SH-SY5Y (cell line): ENCODE measurements around the gene SLC9A4.

Source experiments
- GATA2 ChIP-seq: IDR thresholded peaks from 2 replicates; pipeline ENCODE4 v1.6.1; 2011; ENCODE audit warnings: mild to moderate bottlenecking, low read depth, low read length
- GATA3 ChIP-seq: IDR thresholded peaks from 2 replicates; pipeline ENCODE4 v1.6.1; 2011; ENCODE audit warnings: low read depth, mild to moderate bottlenecking, low read length, moderate library complexity

Gene SLC9A4

GRCh38 chr2:102478686-102479470 lies 5.9 kb downstream of the SLC9A4 start:
- TF ChIP-seq GATA2 (no peak), GATA3 (no peak)

- TF ChIP-seq GATA2 (no peak), GATA3 (no peak)
Measured at GRCh38 chr2:102480285-102481195, 7.5 kb downstream of the SLC9A4 start.

GRCh38 chr2:102481931-102482330 lies 8.9 kb downstream of the SLC9A4 start:
- TF ChIP-seq GATA2 = no peak
- no peak for TF ChIP-seq GATA3

DNA sequence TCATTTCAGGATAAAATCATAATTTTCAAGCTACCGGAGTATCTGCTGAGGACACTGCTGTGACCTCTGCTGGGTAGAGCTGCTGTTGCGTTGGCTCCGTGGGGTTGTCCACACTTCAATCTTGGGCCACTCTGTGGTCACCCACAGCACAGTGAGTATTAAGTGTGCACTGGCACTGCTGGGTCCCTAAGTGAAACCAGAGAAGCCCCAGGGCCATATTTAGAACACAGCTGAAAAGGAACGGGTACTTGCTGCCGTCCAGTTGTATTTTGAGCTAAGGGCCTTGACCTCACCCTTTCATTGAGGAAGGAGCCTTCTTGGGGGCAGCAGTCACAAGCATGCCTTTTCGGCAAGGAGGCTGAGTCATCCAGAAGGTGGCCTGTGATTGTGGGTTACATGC lies 10.1 kb downstream of the SLC9A4 start:
- TF ChIP-seq GATA2 (no peak), GATA3 (no peak)

DNA sequence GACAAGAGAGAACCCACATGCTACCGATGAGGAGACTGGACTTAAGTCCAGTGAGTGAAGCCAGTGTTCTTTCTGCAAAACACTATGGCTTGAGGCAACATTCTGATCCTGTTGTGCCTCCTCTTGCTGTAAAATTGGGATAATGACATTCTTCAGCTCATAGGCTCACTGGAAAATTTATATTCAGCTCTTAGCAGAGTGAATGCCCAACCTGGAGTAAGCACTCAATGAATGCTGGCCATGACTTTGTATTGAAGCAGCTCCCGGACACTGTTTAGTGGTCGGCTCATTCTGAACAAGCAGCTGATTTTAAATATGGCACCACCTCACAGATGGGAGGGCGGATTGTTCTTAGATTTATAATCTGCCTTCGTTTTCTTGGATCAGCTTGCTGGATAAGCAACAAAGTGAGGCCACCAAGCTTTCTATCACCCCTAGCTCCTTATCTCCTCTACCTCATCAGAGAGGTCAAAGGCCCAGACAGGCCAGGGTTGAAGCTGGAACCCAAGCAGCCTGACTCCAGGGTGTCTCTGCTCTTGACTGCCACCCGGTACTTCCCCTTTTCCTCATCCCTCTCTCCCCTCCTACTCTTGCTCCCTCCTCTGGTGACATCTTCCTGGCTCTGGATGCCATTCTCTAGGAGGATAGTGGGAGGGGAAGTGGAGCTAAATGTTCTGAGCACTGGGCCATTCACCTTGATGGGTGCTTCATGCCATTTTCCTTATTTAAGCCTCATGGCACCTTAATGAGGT lies 11.5 kb downstream of the SLC9A4 start:
- no peak for TF ChIP-seq GATA3
- TF ChIP-seq GATA2 = no peak

- no peak for TF ChIP-seq GATA2
- TF ChIP-seq GATA3 = no peak
Measured at GRCh38 chr2:102485147-102485785, 12.2 kb downstream of the SLC9A4 start.

DNA sequence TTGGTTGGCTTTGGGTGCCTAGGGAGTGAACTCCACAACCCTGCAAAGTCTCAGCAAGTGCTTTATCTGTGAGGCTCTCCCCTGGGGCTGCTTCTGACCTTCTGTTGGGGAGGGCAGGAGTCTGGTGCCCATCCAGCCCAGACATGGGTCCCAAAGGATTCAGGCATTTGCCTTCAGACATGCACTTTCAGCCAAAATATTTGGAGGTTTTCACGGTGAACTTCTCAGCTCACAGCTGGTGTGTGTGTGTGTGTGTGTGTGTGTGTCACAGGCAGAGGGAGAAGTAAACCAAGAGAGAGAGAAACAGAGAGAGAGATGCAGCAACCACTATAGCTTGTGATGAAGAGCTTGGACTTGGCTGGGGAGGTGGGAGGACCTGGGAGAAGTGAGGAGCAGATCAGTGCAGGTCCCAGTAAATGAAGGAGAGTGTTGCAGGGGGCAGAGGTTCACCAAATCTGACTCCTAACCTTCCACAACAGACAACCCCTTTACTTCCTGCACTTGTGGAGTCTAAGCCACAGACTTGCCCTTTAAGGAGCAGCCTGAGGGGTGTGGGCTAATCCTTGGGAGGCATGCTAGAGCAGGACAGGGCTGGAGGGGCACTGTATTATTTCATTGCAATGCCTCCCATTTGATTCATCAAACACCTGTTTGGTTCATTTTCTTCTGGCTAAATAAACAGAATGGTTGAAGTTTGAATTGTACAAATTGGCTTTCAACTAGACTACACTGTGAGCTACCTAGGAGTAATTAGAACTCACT lies 14.1 kb downstream of the SLC9A4 start:
- TF ChIP-seq GATA3 (no peak), GATA2 (no peak)

- TF ChIP-seq GATA2 = no peak
- no peak for TF ChIP-seq GATA3
Measured at GRCh38 chr2:102487761-102488462, 14.9 kb downstream of the SLC9A4 start.

GRCh38 chr2:102489646-102490045 lies 16.6 kb downstream of the SLC9A4 start:
- TF ChIP-seq GATA3 (no peak), GATA2 (no peak)

DNA sequence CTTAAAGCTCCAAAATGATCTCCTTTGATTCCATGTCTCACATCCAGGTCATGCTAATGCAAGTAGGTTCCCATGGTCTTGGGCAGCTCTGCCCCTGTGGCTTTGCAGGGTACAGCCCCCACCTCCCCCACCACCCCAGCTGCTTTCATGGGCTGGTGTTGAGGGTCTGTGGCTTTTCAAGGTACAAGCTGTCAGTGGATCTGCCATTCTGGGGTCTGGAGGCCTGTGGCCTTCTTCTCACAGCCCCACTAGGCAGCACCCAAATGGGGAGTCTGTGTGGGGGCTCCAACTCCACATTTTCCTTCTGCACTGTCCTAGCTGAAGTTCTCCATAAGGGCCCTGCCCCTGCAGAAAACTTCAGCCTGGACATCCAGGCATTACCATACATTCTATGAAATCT lies 19.0 kb downstream of the SLC9A4 start:
- TF ChIP-seq GATA2 = no peak
- TF ChIP-seq GATA3 = no peak

- TF ChIP-seq GATA2 = no peak
- no peak for TF ChIP-seq GATA3
Measured at GRCh38 chr2:102494570-102494969, 21.5 kb downstream of the SLC9A4 start.

DNA sequence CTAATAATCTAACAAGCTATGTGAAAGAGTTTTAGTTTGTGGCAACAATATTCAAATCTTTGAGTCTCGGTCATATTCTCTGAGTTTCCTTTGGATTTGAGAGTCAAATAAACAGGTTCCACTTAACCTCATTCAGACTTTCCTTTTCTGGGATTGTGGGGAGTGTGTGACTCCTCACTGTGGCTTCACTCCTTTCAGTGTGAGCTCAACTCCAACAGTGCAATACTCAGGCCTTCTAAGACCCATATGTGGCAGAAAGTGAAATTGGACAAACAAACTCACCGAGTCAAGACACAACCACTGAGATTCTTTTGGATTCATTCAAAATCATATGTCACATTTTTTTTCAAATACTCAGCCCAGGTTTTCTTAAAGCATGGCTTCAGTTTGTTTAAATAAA lies 25.4 kb downstream of the SLC9A4 start:
- no peak for TF ChIP-seq GATA3
- no peak for TF ChIP-seq GATA2
